ENCODE measurements around the gene MYRIP.

MYRIP gene

DNA sequence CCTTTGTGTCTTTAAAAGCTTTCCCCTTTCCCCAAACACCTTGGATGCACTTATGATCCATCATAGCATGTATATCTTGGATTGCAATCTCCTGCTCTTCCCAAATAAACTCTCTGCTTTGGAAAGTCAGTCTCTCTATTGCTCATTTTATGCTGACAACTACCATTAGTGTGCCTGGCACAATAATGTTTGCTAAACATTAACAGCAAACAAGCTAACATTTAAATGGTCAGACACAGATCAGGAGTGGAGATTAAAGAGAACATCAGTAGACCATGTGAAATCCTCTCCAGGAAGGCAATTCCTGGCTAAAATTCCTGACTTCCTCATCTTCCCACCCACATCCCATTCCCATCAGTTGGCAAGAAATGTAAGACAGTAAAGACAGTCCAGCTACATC, 455.8 kb downstream of the MYRIP start:
- Histone ChIP-seq H3K23ac (ENCODE audit: low read depth, low read length, poor library complexity) (no peak overlapping the region), H3K27me3 (ENCODE audit: control insufficient read depth in 3 of 3, insufficient read depth in 3 of 3, low read depth in 1 of 3, low read length in 3 of 3) (no peaks in the 10 kb centered on the region), H4K91ac (ENCODE audit: low read depth, low read length, poor library complexity) (no peak overlapping the region), H2BK120ac (ENCODE audit: low read depth, low read length) (no peak overlapping the region), H3K9me3 (replicated peaks in 1 of 2; ENCODE audit: control insufficient read depth in 2 of 2, insufficient read depth in 1 of 2, low read depth in 1 of 2, low read length in 2 of 2) (no peaks in the 10 kb centered on the region), H3K4me3 (ENCODE audit: low read length in 2 of 2) (no peak overlapping the region), H2BK15ac (ENCODE audit: low read length) (no peak overlapping the region), H3K9ac (ENCODE audit: low read depth, low read length, poor library complexity) (no peak overlapping the region), H3K4me1 (ENCODE audit: control insufficient read depth in 2 of 2, insufficient read depth in 1 of 2, low read depth in 1 of 2, low read length in 2 of 2) (peaks cover 7 to 10% of the 10 kb centered on the region in 2 donors), H3K14ac (ENCODE audit: low read length) (no peak overlapping the region), H3K4ac (ENCODE audit: low read length) (no peak overlapping the region), H2AK5ac (ENCODE audit: low read depth, low read length) (no peak overlapping the region), H2BK5ac (ENCODE audit: low read length) (no peak overlapping the region), H4K8ac (ENCODE audit: low read depth, low read length) (no peak overlapping the region), H3K18ac (ENCODE audit: low read length) (no peak overlapping the region), H2BK12ac (ENCODE audit: low read length) (no peak overlapping the region), H3K27ac (replicated peaks; ENCODE audit: low read length) (no peak overlapping the region), H3K79me1 (ENCODE audit: low read depth, low read length) (no peaks in the 10 kb centered on the region), H2AFZ (ENCODE audit: low read length) (no peak overlapping the region), H3K4me2 (ENCODE audit: insufficient read depth, low read length, poor library complexity, severe bottlenecking) (no peak overlapping the region), H3K36me3 (replicated peaks in 1 of 2; ENCODE audit: control insufficient read depth in 2 of 2, insufficient read depth in 2 of 2, low read length in 2 of 2) (no peaks in the 10 kb centered on the region)
- no peak for DNase-seq (ENCODE audit: low spot score)

DNA sequence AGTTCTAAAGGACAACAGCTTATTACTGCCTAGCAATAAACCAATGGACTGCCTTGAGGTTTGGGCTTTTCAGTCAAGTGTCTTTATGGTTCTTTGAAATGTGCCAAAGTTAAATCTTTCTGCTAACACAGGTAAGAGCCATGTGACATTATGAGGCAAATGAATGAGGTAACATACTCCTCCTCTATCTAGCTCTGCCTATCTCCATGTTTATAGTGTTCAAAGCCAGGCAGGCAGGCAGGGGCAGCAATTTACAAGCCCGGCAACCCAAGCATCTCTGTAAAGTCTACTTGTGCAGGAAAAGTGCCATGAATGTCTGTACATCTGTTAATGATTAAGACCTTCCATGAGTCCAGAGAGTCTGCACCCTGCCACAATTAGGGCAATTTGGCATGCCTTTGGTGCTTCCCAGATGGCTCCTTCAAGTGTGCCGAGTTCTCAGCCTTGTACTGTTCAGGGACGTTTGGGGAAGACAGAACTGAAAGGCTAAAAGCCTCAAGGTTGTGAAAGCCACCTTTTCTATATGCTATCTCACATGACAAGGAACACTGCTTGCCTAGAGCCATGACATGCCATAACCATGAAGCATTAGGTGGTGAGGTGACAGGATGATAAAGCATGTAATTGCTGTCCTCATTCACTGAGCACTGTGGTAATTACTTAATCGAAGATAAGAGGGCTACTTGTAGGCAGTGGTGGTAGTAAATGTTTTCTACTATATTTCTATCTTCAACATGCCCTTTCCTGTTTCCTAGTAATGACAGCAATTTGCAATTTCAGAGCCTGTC, 458.7 kb downstream of the MYRIP start:
- H3K23ac ChIP-seq (ENCODE audit: low read depth, low read length, poor library complexity) = no peak overlapping the region
- H4K8ac ChIP-seq (ENCODE audit: low read depth, low read length) = no peak overlapping the region
- no peak overlapping the region for H3K27ac ChIP-seq (replicated peaks; ENCODE audit: low read length)
- no peak overlapping the region for H3K4ac ChIP-seq (ENCODE audit: low read length)
- H3K9ac ChIP-seq (ENCODE audit: low read depth, low read length, poor library complexity) = no peak overlapping the region
- H2BK120ac ChIP-seq (ENCODE audit: low read depth, low read length) = no peak overlapping the region
- no peak overlapping the region for H3K18ac ChIP-seq (ENCODE audit: low read length)
- H3K14ac ChIP-seq (ENCODE audit: low read length) = no peak overlapping the region
- H3K9me3 ChIP-seq (replicated peaks in 1 of 2; ENCODE audit: control insufficient read depth in 2 of 2, insufficient read depth in 1 of 2, low read depth in 1 of 2, low read length in 2 of 2) = peaks cover 0 to 2% of the 10 kb centered on the region in 2 donors
- no peak for DNase-seq (ENCODE audit: low spot score)
- no peak overlapping the region for H2BK15ac ChIP-seq (ENCODE audit: low read length)
- no peaks in the 10 kb centered on the region for H3K79me1 ChIP-seq (ENCODE audit: low read depth, low read length)
- no CpG with 5 or more reads among the region's 4 CpGs for WGBS, 2 donors (ENCODE audit: extremely low coverage in 2 of 2, insufficient read length in 2 of 2, insufficient replicate concordance in 1 of 2)
- H3K4me2 ChIP-seq (ENCODE audit: insufficient read depth, low read length, poor library complexity, severe bottlenecking) = no peak overlapping the region
- no peak overlapping the region for H2AK5ac ChIP-seq (ENCODE audit: low read depth, low read length)
- H3K4me1 ChIP-seq (ENCODE audit: control insufficient read depth in 2 of 2, insufficient read depth in 1 of 2, low read depth in 1 of 2, low read length in 2 of 2) = peaks cover 7 to 10% of the 10 kb centered on the region in 2 donors
- H3K4me3 ChIP-seq (ENCODE audit: low read length in 2 of 2) = no peak overlapping the region
- H3K27me3 ChIP-seq (ENCODE audit: control insufficient read depth in 3 of 3, insufficient read depth in 3 of 3, low read depth in 1 of 3, low read length in 3 of 3) = no peaks in the 10 kb centered on the region
- no peak overlapping the region for H2AFZ ChIP-seq (ENCODE audit: low read length)
- no peak overlapping the region for H2BK12ac ChIP-seq (ENCODE audit: low read length)
- peaks cover 0 to 1% of the 10 kb centered on the region in 2 donors for H3K36me3 ChIP-seq (replicated peaks in 1 of 2; ENCODE audit: control insufficient read depth in 2 of 2, insufficient read depth in 2 of 2, low read length in 2 of 2)
- H2BK5ac ChIP-seq (ENCODE audit: low read length) = no peak overlapping the region
- no peak overlapping the region for H4K91ac ChIP-seq (ENCODE audit: low read depth, low read length, poor library complexity)

DNA sequence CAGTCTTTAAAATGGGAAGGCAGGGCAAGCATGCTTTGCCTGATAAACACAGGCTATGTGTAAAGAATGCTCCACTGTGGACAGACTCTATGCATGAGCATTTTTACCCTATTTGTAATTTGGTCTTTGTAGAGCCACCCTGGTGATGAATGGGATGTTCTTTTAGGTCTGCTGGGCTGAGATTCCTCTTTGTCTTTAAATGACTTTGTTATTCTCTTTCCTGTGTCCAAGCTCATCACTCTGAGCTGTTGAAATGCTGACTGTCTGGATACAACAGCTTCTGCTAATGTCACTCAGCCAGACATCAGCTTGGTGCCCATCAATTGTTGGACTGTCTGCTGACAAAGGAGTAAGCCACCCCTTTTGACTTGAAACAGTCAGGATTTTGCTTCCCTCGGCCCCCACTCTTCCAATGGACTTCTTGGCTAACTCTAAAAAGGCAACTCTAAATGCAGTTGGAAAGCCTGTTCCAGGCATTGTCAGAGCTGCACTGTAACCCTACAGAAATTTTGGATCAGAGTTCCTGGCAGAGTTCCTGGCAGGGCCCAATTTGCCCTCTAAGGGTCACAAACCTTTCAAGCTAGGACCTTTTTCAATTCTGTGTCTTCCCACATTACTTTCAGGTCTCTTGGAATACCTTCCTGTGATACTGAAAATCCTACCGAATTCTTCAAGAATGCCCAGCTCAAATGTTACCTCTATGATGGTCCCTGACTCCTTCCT, 459.6 kb downstream of the MYRIP start:
- H3K9ac ChIP-seq (ENCODE audit: low read depth, low read length, poor library complexity) = no peak overlapping the region
- no CpG with 5 or more reads among the region's 2 CpGs for WGBS, 2 donors (ENCODE audit: extremely low coverage in 2 of 2, insufficient read length in 2 of 2, insufficient replicate concordance in 1 of 2)
- peaks cover 7 to 10% of the 10 kb centered on the region in 2 donors for H3K4me1 ChIP-seq (ENCODE audit: control insufficient read depth in 2 of 2, insufficient read depth in 1 of 2, low read depth in 1 of 2, low read length in 2 of 2)
- no peak overlapping the region for H2AK5ac ChIP-seq (ENCODE audit: low read depth, low read length)
- H2BK5ac ChIP-seq (ENCODE audit: low read length) = no peak overlapping the region
- H3K4ac ChIP-seq (ENCODE audit: low read length) = no peak overlapping the region
- DNase-seq (ENCODE audit: low spot score) = no peak
- no peak overlapping the region for H3K4me2 ChIP-seq (ENCODE audit: insufficient read depth, low read length, poor library complexity, severe bottlenecking)
- H3K4me3 ChIP-seq (ENCODE audit: low read length in 2 of 2) = no peak overlapping the region
- peaks cover 0 to 1% of the 10 kb centered on the region in 2 donors for H3K36me3 ChIP-seq (replicated peaks in 1 of 2; ENCODE audit: control insufficient read depth in 2 of 2, insufficient read depth in 2 of 2, low read length in 2 of 2)
- H4K8ac ChIP-seq (ENCODE audit: low read depth, low read length) = no peak overlapping the region
- no peak overlapping the region for H2BK120ac ChIP-seq (ENCODE audit: low read depth, low read length)
- no peak overlapping the region for H3K18ac ChIP-seq (ENCODE audit: low read length)
- H3K9me3 ChIP-seq (replicated peaks in 1 of 2; ENCODE audit: control insufficient read depth in 2 of 2, insufficient read depth in 1 of 2, low read depth in 1 of 2, low read length in 2 of 2) = peaks cover 0 to 2% of the 10 kb centered on the region in 2 donors
- no peak overlapping the region for H3K14ac ChIP-seq (ENCODE audit: low read length)
- H3K27ac ChIP-seq (replicated peaks; ENCODE audit: low read length) = no peak overlapping the region
- peak overlapping the region; percentile 36 for H2AFZ ChIP-seq (ENCODE audit: low read length)
- H2BK12ac ChIP-seq (ENCODE audit: low read length) = no peak overlapping the region
- no peaks in the 10 kb centered on the region for H3K27me3 ChIP-seq (ENCODE audit: control insufficient read depth in 3 of 3, insufficient read depth in 3 of 3, low read depth in 1 of 3, low read length in 3 of 3)
- H3K79me1 ChIP-seq (ENCODE audit: low read depth, low read length) = no peaks in the 10 kb centered on the region
- H2BK15ac ChIP-seq (ENCODE audit: low read length) = no peak overlapping the region
- H4K91ac ChIP-seq (ENCODE audit: low read depth, low read length, poor library complexity) = no peak overlapping the region
- no peak overlapping the region for H3K23ac ChIP-seq (ENCODE audit: low read depth, low read length, poor library complexity)

DNA sequence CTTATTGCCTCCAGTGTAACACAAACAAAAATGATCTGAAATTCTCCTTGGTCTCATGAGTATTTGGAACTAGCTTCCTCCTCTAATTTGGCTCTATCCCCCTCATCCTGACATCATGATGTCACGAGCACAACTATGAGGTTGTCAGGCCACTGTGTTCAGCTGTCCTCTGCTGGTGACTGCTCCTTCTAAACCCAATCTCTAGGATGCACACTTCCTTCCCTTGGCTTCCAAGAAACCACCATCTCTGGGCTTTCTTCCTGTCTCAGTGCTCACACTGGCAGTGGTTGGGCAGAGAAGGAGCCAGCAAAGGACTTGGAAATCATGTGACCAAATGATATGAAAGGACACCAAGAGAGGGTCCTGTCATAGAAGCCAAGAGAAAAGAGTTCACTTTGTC, 469.4 kb downstream of the MYRIP start:
- no peak overlapping the region for H2BK120ac ChIP-seq (ENCODE audit: low read depth, low read length)
- DNase-seq (ENCODE audit: low spot score) = no peak
- no peak overlapping the region for H4K8ac ChIP-seq (ENCODE audit: low read depth, low read length)
- no peak overlapping the region for H3K14ac ChIP-seq (ENCODE audit: low read length)
- H2BK15ac ChIP-seq (ENCODE audit: low read length) = no peak overlapping the region
- no peaks in the 10 kb centered on the region for H3K27me3 ChIP-seq (ENCODE audit: control insufficient read depth in 3 of 3, insufficient read depth in 3 of 3, low read depth in 1 of 3, low read length in 3 of 3)
- H2AK5ac ChIP-seq (ENCODE audit: low read depth, low read length) = no peak overlapping the region
- no peak overlapping the region for H2BK12ac ChIP-seq (ENCODE audit: low read length)
- H3K4me3 ChIP-seq (ENCODE audit: low read length in 2 of 2) = no peak overlapping the region
- no peak overlapping the region for H3K18ac ChIP-seq (ENCODE audit: low read length)
- H3K4ac ChIP-seq (ENCODE audit: low read length) = no peak overlapping the region
- H4K91ac ChIP-seq (ENCODE audit: low read depth, low read length, poor library complexity) = no peak overlapping the region
- H3K4me1 ChIP-seq (ENCODE audit: control insufficient read depth in 2 of 2, insufficient read depth in 1 of 2, low read depth in 1 of 2, low read length in 2 of 2) = no peaks in the 10 kb centered on the region
- H3K79me1 ChIP-seq (ENCODE audit: low read depth, low read length) = no peaks in the 10 kb centered on the region
- H2BK5ac ChIP-seq (ENCODE audit: low read length) = no peak overlapping the region
- WGBS, 2 donors (ENCODE audit: extremely low coverage in 2 of 2, insufficient read length in 2 of 2, insufficient replicate concordance in 1 of 2) = no CpG with 5 or more reads among the region's 1 CpG
- H3K9ac ChIP-seq (ENCODE audit: low read depth, low read length, poor library complexity) = peak overlapping the region; percentile 30
- H3K36me3 ChIP-seq (replicated peaks in 1 of 2; ENCODE audit: control insufficient read depth in 2 of 2, insufficient read depth in 2 of 2, low read length in 2 of 2) = no peaks in the 10 kb centered on the region
- H3K9me3 ChIP-seq (replicated peaks in 1 of 2; ENCODE audit: control insufficient read depth in 2 of 2, insufficient read depth in 1 of 2, low read depth in 1 of 2, low read length in 2 of 2) = no peaks in the 10 kb centered on the region
- no peak overlapping the region for H2AFZ ChIP-seq (ENCODE audit: low read length)
- H3K4me2 ChIP-seq (ENCODE audit: insufficient read depth, low read length, poor library complexity, severe bottlenecking) = no peak overlapping the region
- H3K27ac ChIP-seq (replicated peaks; ENCODE audit: low read length) = no peak overlapping the region
- H3K23ac ChIP-seq (ENCODE audit: low read depth, low read length, poor library complexity) = no peak overlapping the region
